ENCODE results near the gene ZNF586. TPM values are rescaled to one million over a fixed set of nuclear protein-coding genes. Genes with fewer than 3 reads are reported as not detected.

The ZNF586 gene
- total and polyA plus RNA-seq, 4 donors = 2.3 to 11.8 (median 6.7) TPM

DNA sequence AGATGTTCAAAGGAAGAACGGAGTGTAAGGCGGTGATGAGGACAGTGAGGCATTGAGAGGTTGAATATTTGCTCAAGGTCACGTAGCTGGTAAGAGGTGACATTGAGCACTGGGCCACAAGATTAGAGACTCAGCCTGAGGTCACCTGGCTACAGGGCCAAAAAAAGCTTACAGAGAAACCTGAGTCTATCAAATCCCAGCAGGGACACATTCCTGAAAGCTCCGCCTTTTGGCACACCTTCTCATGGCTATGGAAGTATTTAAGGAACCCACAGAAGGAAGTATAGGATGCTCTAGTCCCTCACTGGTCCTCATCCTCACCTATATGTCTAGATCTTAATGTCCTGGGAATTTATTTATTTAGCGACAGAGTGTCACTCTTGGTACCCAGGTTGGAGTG is 17.4 kb downstream of the ZNF586 start:
- H3K27me3 ChIP-seq (ENCODE audit: control insufficient read depth in 4 of 4, insufficient read depth in 4 of 4, low read length in 3 of 4) = no peaks in the 10 kb centered on the region
- H3K36me3 ChIP-seq (ENCODE audit: control insufficient read depth in 4 of 4, insufficient read depth in 3 of 4, low read depth in 1 of 4, low read length in 3 of 4) = peaks cover 0 to 30% (median 14%) of the 10 kb centered on the region in 4 donors
- no peak overlapping the region for H3K9ac ChIP-seq (ENCODE audit: low read depth in 1 of 2, low read length in 2 of 2)
- TF ChIP-seq RXRA (IDR thresholded peaks at IDR 0.05) (no peak), NR2F2 (IDR thresholded peaks at IDR 0.05) (no peak), HNF4G (IDR thresholded peaks at IDR 0.05) (no peak)
- H3K9me3 ChIP-seq (ENCODE audit: control insufficient read depth in 4 of 4, low read length in 3 of 4) = peaks cover 0 to 23% (median 2%) of the 10 kb centered on the region in 4 donors
- no peaks in the 10 kb centered on the region for H3K4me1 ChIP-seq (ENCODE audit: control insufficient read depth in 4 of 4, insufficient read depth in 4 of 4, low read length in 3 of 4)
- H3K4me3 ChIP-seq (ENCODE audit: low read depth in 1 of 3, low read length in 3 of 3) = peak overlapping the region in 2 of 3 donors; percentile 28 to 53
- DNase-seq (ENCODE audit: low spot score) = no peak
- WGBS = 99% methylated on average over 5 of the region's 5 CpGs
- H3K27ac ChIP-seq (ENCODE audit: low read depth in 1 of 2, low read length in 2 of 2) = no peak overlapping the region

GRCh38 chr19:57788114-57788692 is 18.7 kb downstream of the ZNF586 start:
- H3K4me1 ChIP-seq (ENCODE audit: control insufficient read depth in 4 of 4, insufficient read depth in 4 of 4, low read length in 3 of 4) = no peaks in the 10 kb centered on the region
- no peak overlapping the region for H3K27ac ChIP-seq (ENCODE audit: low read depth in 1 of 2, low read length in 2 of 2)
- H3K9ac ChIP-seq (ENCODE audit: low read depth in 1 of 2, low read length in 2 of 2) = no peak overlapping the region
- no peak for DNase-seq (ENCODE audit: low spot score)
- no peak overlapping the region for H3K4me3 ChIP-seq (ENCODE audit: low read depth in 1 of 3, low read length in 3 of 3)
- H3K36me3 ChIP-seq (ENCODE audit: control insufficient read depth in 4 of 4, insufficient read depth in 3 of 4, low read depth in 1 of 4, low read length in 3 of 4) = peaks cover 0 to 33% (median 17%) of the 10 kb centered on the region in 4 donors
- H3K9me3 ChIP-seq (ENCODE audit: control insufficient read depth in 4 of 4, low read length in 3 of 4) = peaks cover 0 to 23% (median 2%) of the 10 kb centered on the region in 4 donors
- no peak for TF ChIP-seq HNF4A (conservative IDR thresholded peaks at IDR 0.05)
- no peak for TF ChIP-seq EGR1 (IDR thresholded peaks at IDR 0.05; ENCODE audit: low read depth in 2 of 2)
- no peak for TF ChIP-seq MAX (IDR thresholded peaks at IDR 0.05)
- TF ChIP-seq RAD21 (IDR thresholded peaks at IDR 0.05) = no peak
- no peak for TF ChIP-seq HNF4G (IDR thresholded peaks at IDR 0.05)
- TF ChIP-seq REST (IDR thresholded peaks at IDR 0.05) = no peak
- no peak for TF ChIP-seq RXRA (IDR thresholded peaks at IDR 0.05)
- TF ChIP-seq TAF1 (conservative IDR thresholded peaks at IDR 0.05) = no peak
- TF ChIP-seq, protein P1, sequence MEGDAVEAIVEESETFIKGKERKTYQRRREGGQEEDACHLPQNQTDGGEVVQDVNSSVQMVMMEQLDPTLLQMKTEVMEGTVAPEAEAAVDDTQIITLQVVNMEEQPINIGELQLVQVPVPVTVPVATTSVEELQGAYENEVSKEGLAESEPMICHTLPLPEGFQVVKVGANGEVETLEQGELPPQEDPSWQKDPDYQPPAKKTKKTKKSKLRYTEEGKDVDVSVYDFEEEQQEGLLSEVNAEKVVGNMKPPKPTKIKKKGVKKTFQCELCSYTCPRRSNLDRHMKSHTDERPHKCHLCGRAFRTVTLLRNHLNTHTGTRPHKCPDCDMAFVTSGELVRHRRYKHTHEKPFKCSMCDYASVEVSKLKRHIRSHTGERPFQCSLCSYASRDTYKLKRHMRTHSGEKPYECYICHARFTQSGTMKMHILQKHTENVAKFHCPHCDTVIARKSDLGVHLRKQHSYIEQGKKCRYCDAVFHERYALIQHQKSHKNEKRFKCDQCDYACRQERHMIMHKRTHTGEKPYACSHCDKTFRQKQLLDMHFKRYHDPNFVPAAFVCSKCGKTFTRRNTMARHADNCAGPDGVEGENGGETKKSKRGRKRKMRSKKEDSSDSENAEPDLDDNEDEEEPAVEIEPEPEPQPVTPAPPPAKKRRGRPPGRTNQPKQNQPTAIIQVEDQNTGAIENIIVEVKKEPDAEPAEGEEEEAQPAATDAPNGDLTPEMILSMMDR (IDR thresholded peaks at IDR 0.05; ENCODE audit: low read depth, low read length, missing input control) = no peak
- no peak for TF ChIP-seq ZBTB33 (IDR thresholded peaks at IDR 0.05)
- no peaks in the 10 kb centered on the region for H3K27me3 ChIP-seq (ENCODE audit: control insufficient read depth in 4 of 4, insufficient read depth in 4 of 4, low read length in 3 of 4)

Measured in liver (tissue), 9 donors.